IPS-18c (cell line): ENCODE measurements around the gene DGKI.

Experiments used
- H3K4me3 ChIP-seq: 2 replicates; pipeline ENCODE4 v1.7.0; 2013; ENCODE audit warnings: low read depth, mild to moderate bottlenecking, low read length, moderate library complexity; ENCODE audit not compliant: insufficient read depth
- H3K9me3 ChIP-seq: one replicate; pipeline ENCODE4 v1.6.1; 2013; ENCODE audit warnings: mild to moderate bottlenecking, low read length, moderate library complexity; ENCODE audit not compliant: control insufficient read depth, insufficient read depth

Gene DGKI

GRCh38 chr7:137820677-137821420 is 25.9 kb downstream of the DGKI start:
- no peaks in the 10 kb centered on the region for H3K9me3 ChIP-seq
- H3K4me3 ChIP-seq: no peak overlapping the region

- Histone ChIP-seq H3K4me3 (no peak overlapping the region), H3K9me3 (no peaks in the 10 kb centered on the region)
Measured at GRCh38 chr7:137820156-137820555, 26.6 kb downstream of the DGKI start.

- Histone ChIP-seq H3K4me3 (no peak overlapping the region), H3K9me3 (no peaks in the 10 kb centered on the region)
Measured at GRCh38 chr7:137818036-137818435, 28.7 kb downstream of the DGKI start.

GRCh38 chr7:137816696-137817320 is 30.0 kb downstream of the DGKI start:
- Histone ChIP-seq H3K9me3 (no peaks in the 10 kb centered on the region), H3K4me3 (no peak overlapping the region)

- Histone ChIP-seq H3K9me3 (no peaks in the 10 kb centered on the region), H3K4me3 (no peak overlapping the region)
Measured at GRCh38 chr7:137813541-137813940, 33.2 kb downstream of the DGKI start.

- Histone ChIP-seq H3K9me3 (no peaks in the 10 kb centered on the region), H3K4me3 (no peak overlapping the region)
Measured at GRCh38 chr7:137810248-137810647, 36.5 kb downstream of the DGKI start.

GRCh38 chr7:137804836-137805235 is 41.9 kb downstream of the DGKI start:
- no peak overlapping the region for H3K4me3 ChIP-seq
- no peaks in the 10 kb centered on the region for H3K9me3 ChIP-seq

- no peak overlapping the region for H3K4me3 ChIP-seq
- H3K9me3 ChIP-seq: no peaks in the 10 kb centered on the region
Measured at GRCh38 chr7:137801491-137801890, 45.3 kb downstream of the DGKI start.

GRCh38 chr7:137801003-137801402 is 45.8 kb downstream of the DGKI start:
- H3K4me3 ChIP-seq: no peak overlapping the region
- H3K9me3 ChIP-seq: no peaks in the 10 kb centered on the region

- Histone ChIP-seq H3K9me3 (no peaks in the 10 kb centered on the region), H3K4me3 (no peak overlapping the region)
Measured at GRCh38 chr7:137798073-137798763, 48.6 kb downstream of the DGKI start.

GRCh38 chr7:137795211-137795610 is 51.6 kb downstream of the DGKI start:
- Histone ChIP-seq H3K4me3 (no peak overlapping the region), H3K9me3 (no peaks in the 10 kb centered on the region)

- no peaks in the 10 kb centered on the region for H3K9me3 ChIP-seq
- no peak overlapping the region for H3K4me3 ChIP-seq
Measured at GRCh38 chr7:137791930-137792329, 54.8 kb downstream of the DGKI start.

- no peak overlapping the region for H3K4me3 ChIP-seq
- H3K9me3 ChIP-seq: no peaks in the 10 kb centered on the region
Measured at GRCh38 chr7:137790828-137791227, 55.9 kb downstream of the DGKI start.

GRCh38 chr7:137789215-137789882 is 57.4 kb downstream of the DGKI start:
- Histone ChIP-seq H3K9me3 (no peaks in the 10 kb centered on the region), H3K4me3 (no peak overlapping the region)

- no peak overlapping the region for H3K4me3 ChIP-seq
Measured at GRCh38 chr7:137787301-137787976, 59.3 kb downstream of the DGKI start.

GRCh38 chr7:137778511-137778910 is 68.3 kb downstream of the DGKI start:
- Histone ChIP-seq H3K9me3 (no peaks in the 10 kb centered on the region), H3K4me3 (no peak overlapping the region)

More at GRCh38 chr7:137787301-137787976, 59.3 kb downstream of the DGKI start:
- no peaks in the 10 kb centered on the region for H3K9me3 ChIP-seq

GRCh38 chr7:137774793-137775201 is 72.0 kb downstream of the DGKI start:
- H3K4me3 ChIP-seq: no peak overlapping the region

More at GRCh38 chr7:137774793-137775201, 72.0 kb downstream of the DGKI start:
- H3K9me3 ChIP-seq: no peaks in the 10 kb centered on the region
